Hepatic stellate cell (primary cell): ENCODE measurements around the gene ZNF486.
"Not testable (repeated sequence)": the region's sequence is repeated elsewhere in the genome, so short reads cannot be mapped to it uniquely, and the experiment has no call there.

Experiments used
- DNase-seq: peaks from one replicate; pipeline ENCODE4 v3.0.0; 2011; ENCODE audit warnings: low spot score

The ZNF486 gene

GRCh38 chr19:20233105-20233504, 66.1 kb downstream of the ZNF486 start:
- no peak for DNase-seq

DNA sequence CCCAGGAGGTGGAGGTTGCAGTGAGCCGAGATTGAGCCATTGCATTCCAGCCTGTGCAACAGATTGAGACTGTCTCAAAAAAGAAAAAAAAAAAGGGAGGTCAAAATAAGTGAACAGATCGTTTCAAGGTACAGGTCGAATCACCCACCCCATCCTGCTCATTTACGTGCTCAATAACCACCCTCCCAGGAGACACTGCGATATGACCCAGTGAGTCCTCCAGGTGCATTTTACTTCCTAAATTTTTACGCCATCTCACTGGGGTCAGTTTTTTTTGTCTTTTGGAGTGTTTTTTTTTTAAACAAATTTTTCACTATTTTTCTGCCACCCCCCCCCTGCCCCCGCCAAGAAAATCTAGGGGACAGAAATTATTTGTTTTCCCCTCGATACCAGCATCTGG, 68.1 kb downstream of the ZNF486 start:
- DNase-seq = no peak

- DNase-seq = peak; percentile 75
Observed at GRCh38 chr19:20237773-20238623, 71.0 kb downstream of the ZNF486 start.

DNA sequence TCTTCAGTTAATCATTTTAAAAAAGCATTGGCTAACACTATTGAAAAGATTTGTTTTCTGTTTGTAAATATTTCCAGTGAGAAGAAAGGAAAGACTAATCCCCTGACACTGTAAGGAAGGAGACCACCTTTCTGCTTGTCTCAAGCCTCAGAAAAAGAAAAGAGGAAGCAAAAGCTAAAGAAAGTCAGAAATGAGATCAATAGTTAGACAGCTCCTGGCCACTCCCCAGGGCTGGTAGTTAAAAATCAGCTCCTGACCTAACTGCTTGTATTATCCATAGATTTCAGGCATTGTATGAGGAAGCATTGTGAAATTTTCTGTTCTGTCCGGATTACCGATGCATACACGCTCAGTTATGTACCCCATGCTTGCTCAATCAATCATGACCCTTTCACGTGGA, 76.6 kb downstream of the ZNF486 start:
- no peak for DNase-seq

- no peak for DNase-seq
Observed at GRCh38 chr19:20244356-20244755, 77.3 kb downstream of the ZNF486 start.

DNA sequence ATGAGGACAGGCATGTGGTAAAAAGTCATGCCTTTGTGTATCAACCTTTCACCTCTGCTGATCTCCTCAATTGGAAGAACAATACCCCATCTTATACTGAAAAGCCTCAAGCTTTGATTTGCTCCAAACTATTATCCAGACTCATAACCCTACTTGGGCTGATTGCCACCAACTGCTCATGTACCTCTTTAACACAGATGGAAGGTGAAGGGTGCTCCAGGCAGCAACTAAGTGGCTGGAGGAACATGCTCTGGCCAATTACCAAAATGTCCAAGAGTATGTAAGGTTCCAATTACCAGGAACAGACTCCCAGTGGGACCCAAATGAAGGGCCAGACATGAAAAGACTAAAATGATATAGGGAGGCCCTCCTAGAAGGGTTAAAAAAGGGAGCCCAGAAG, 78.3 kb downstream of the ZNF486 start:
- no peak for DNase-seq

DNA sequence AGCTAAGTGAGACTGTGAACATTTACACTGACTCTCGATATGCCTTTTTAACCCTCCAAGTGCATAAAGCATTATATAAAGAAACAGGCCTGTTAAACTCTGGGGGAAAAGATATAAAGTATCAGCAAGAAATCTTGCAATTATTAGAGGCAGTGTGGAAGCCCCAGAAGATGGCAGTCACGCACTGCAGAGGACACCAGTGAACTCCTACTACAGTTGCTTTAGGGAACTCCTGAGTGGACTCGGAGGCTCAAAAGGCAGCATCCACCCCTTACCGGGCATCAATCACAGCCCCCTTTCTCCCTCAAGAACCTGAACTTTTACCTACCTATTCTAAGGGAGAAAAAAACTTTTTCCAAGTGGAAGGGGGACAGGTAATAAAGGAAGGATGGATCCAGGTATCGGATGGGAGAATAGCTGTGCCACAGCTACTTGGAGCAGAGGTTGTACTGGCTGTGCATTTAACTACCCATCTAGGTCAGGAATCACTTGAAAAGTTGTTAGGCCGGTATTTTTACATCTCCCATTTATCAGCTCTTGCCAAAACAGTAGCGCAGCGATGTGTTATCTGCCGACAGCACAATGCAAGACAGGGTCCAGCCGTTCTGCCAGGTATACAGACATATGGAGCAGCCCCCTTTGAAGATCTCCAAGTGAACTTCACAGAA, 80.1 kb downstream of the ZNF486 start:
- DNase-seq = peak; percentile 6

- not testable (repeated sequence) for DNase-seq
Observed at GRCh38 chr19:20248258-20248657, 81.2 kb downstream of the ZNF486 start.
